HepG2 (cell line): ENCODE measurements around the gene ABCC10. TPM values are rescaled to one million over a fixed set of nuclear protein-coding genes. Genes with fewer than 3 reads are reported as not detected.

Source experiments
- AKAP8 ChIP-seq: sonication (generic); formaldehyde crosslinking; IDR thresholded peaks from 2 replicates; pipeline ENCODE4 v1.5.1; 2020; ENCODE audit warnings: mild to moderate bottlenecking, missing genetic modification reagents
- FOSL1 ChIP-seq: sonication (generic); formaldehyde crosslinking; IDR thresholded peaks from 2 replicates; pipeline ENCODE4 v1.9.0; 2021; ENCODE audit warnings: missing genetic modification reagents, borderline replicate concordance
- POLR2AphosphoS5 ChIP-seq: IDR thresholded peaks from 2 replicates; pipeline ENCODE4 v1.6.1; 2012; ENCODE audit warnings: low read depth, low read length
- RELA ChIP-seq: sonication (generic); formaldehyde crosslinking; IDR thresholded peaks from 2 replicates; pipeline ENCODE4 v1.4.0; 2020; ENCODE audit warnings: missing genetic modification reagents
- SOX13 ChIP-seq, 3 experiments: fragments of 450-650 bp in 1 of 3; sonication (generic) in 1 of 3; formaldehyde crosslinking in 1 of 3; IDR thresholded peaks in 2 of 3; conservative IDR thresholded peaks in 1 of 3; 2 replicates each; pipeline versions ENCODE4 v1.5.0 to v1.6.1; 2016 to 2020; ENCODE audit warnings: antibody characterized with exemption in 1 of 3, mild to moderate bottlenecking in 1 of 3, missing compliant biosample characterization in 1 of 3, missing genetic modification reagents in 1 of 3, moderate library complexity in 1 of 3
- TBX2 ChIP-seq: sonication (generic); formaldehyde crosslinking; IDR thresholded peaks from 2 replicates; pipeline ENCODE4 v1.5.0; 2020; ENCODE audit warnings: missing genetic modification reagents, mild to moderate bottlenecking, borderline replicate concordance
- ZFP91 ChIP-seq: sonication (generic); formaldehyde crosslinking; IDR thresholded peaks from 2 replicates; pipeline ENCODE4 v1.9.0; 2022; ENCODE audit warnings: missing genetic modification reagents, mild to moderate bottlenecking, borderline replicate concordance
- ZNF256 ChIP-seq: sonication (generic); formaldehyde crosslinking; conservative IDR thresholded peaks from 2 replicates; pipeline ENCODE4 v1.4.0; 2020; ENCODE audit warnings: missing genetic modification reagents
- ZNF276 ChIP-seq: sonication (generic); formaldehyde crosslinking; IDR thresholded peaks from 2 replicates; pipeline ENCODE4 v1.4.0; 2020; ENCODE audit warnings: mild to moderate bottlenecking, low read depth, missing genetic modification reagents
- ZNF280B ChIP-seq: sonication (generic); formaldehyde crosslinking; IDR thresholded peaks from 2 replicates; pipeline ENCODE4 v1.5.0; 2020; ENCODE audit warnings: missing genetic modification reagents, mild to moderate bottlenecking, borderline replicate concordance
- ZNF546 ChIP-seq: sonication (generic); formaldehyde crosslinking; conservative IDR thresholded peaks from 2 replicates; pipeline ENCODE4 v1.8.1; 2023; ENCODE audit warnings: mild to moderate bottlenecking, missing genetic modification reagents
- ZNF629 ChIP-seq: sonication (generic); formaldehyde crosslinking; conservative IDR thresholded peaks from 2 replicates; pipeline ENCODE4 v1.5.0; 2020; ENCODE audit warnings: missing genetic modification reagents
- ZNF788 ChIP-seq: sonication (generic); formaldehyde crosslinking; IDR thresholded peaks from 2 replicates; pipeline ENCODE4 v1.5.0; 2020; ENCODE audit warnings: mild to moderate bottlenecking, missing genetic modification reagents, borderline replicate concordance
- ZSCAN22 ChIP-seq: sonication (generic); formaldehyde crosslinking; IDR thresholded peaks from 2 replicates; pipeline ENCODE4 v1.4.0; 2020; ENCODE audit warnings: mild to moderate bottlenecking, missing genetic modification reagents
- polyA plus RNA-seq, 8 experiments: library from polyadenylated mRNA; depleted of rRNA in 3 of 8; stranded (reverse) in 7 of 8; unstranded in 1 of 8; fragments of >200 nt; fragmentation: Illumina TruSeq in 4 of 8; extraction: Trizol in 4 of 8; gene quantifications; 2 replicates each; pipeline versions ENCODE4 v1.2.1 to v1.2.3, GENCODE V29; 2011 to 2016; ENCODE audit warnings: low read depth in 4 of 8, missing spikeins in 1 of 8, mixed read lengths in 1 of 8; ENCODE audit not compliant: insufficient read depth in 1 of 8
- total RNA-seq, 5 experiments: library from RNA; depleted of rRNA; stranded (reverse); fragments of >200 nt; fragmentation: Illumina TruSeq; extraction: Trizol; gene quantifications; 2 replicates each; pipeline ENCODE4 v1.2.3, GENCODE V29; 2016; ENCODE audit warnings: low read depth in 1 of 5
- TF ChIP-seq, protein P1 (sequence below): sonication (generic); formaldehyde crosslinking; IDR thresholded peaks from 2 replicates; pipeline ENCODE4 v1.4.0; 2020; ENCODE audit warnings: mild to moderate bottlenecking, missing genetic modification reagents
- TF ChIP-seq, protein P2 (sequence below): sonication (generic); formaldehyde crosslinking; conservative IDR thresholded peaks from 2 replicates; pipeline ENCODE4 v1.5.0; 2020; ENCODE audit warnings: missing genetic modification reagents
- TF ChIP-seq, protein P3 (sequence below): IDR thresholded peaks from 2 replicates; pipeline ENCODE4 v1.6.1; 2012; ENCODE audit warnings: inconsistent platforms
- TF ChIP-seq, protein P4 (sequence below): sonication (generic); formaldehyde crosslinking; IDR thresholded peaks from 2 replicates; pipeline ENCODE4 v1.4.0; 2020; ENCODE audit warnings: missing genetic modification reagents, mild to moderate bottlenecking, borderline replicate concordance

Gene ABCC10
- total and polyA plus RNA-seq, 2 of the 13 experiments (the other 11 are each of a cell fraction or from before 2014, with no cell fraction given): 16.0 to 24.3 TPM

GRCh38 chr6:43491750-43492661 is 64.7 kb downstream of the ABCC10 start (continued):
- TF ChIP-seq ZNF276 (CRISPR knock-in tag): no peak
- peak; percentile 54; the same call in 1 of the 2 replicates for TF ChIP-seq ZFP91
- TF ChIP-seq, protein P1, sequence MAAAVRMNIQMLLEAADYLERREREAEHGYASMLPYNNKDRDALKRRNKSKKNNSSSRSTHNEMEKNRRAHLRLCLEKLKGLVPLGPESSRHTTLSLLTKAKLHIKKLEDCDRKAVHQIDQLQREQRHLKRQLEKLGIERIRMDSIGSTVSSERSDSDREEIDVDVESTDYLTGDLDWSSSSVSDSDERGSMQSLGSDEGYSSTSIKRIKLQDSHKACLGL (CRISPR knock-in tag): 0 out of 2 replicates have a peak, but pooled peaks have one; percentile 54
- no peak for TF ChIP-seq SOX13 (IDR thresholded peaks at IDR 0.05)
- TF ChIP-seq SOX13 (CRISPR knock-in tag; conservative IDR thresholded peaks at IDR 0.05 in 1 of 2, IDR thresholded peaks at IDR 0.05 in 1 of 2): no peak
- peak; percentile 40; the same call in 1 of the 2 replicates for TF ChIP-seq ZNF280B (CRISPR knock-in tag)
- TF ChIP-seq ZNF629 (CRISPR knock-in tag): no peak
- TF ChIP-seq ZNF546 (CRISPR knock-in tag): no peak
- TF ChIP-seq, protein P2, sequence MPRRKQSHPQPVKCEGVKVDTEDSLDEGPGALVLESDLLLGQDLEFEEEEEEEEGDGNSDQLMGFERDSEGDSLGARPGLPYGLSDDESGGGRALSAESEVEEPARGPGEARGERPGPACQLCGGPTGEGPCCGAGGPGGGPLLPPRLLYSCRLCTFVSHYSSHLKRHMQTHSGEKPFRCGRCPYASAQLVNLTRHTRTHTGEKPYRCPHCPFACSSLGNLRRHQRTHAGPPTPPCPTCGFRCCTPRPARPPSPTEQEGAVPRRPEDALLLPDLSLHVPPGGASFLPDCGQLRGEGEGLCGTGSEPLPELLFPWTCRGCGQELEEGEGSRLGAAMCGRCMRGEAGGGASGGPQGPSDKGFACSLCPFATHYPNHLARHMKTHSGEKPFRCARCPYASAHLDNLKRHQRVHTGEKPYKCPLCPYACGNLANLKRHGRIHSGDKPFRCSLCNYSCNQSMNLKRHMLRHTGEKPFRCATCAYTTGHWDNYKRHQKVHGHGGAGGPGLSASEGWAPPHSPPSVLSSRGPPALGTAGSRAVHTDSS: no peak
- no peak for TF ChIP-seq ZSCAN22 (CRISPR knock-in tag)
- no peak for TF ChIP-seq FOSL1
- TF ChIP-seq TBX2 (CRISPR knock-in tag): no peak
- TF ChIP-seq, protein P3, sequence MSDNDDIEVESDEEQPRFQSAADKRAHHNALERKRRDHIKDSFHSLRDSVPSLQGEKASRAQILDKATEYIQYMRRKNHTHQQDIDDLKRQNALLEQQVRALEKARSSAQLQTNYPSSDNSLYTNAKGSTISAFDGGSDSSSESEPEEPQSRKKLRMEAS: 0 out of 2 replicates have a peak, but pooled peaks have one; percentile 23
- 0 out of 2 replicates have a peak, but pooled peaks have one; percentile 25 for TF ChIP-seq POLR2AphosphoS5
- TF ChIP-seq RELA (CRISPR knock-in tag): no peak
- TF ChIP-seq AKAP8 (CRISPR knock-in tag): no peak
- TF ChIP-seq ZNF788 (CRISPR knock-in tag): no peak
- TF ChIP-seq, protein P4, sequence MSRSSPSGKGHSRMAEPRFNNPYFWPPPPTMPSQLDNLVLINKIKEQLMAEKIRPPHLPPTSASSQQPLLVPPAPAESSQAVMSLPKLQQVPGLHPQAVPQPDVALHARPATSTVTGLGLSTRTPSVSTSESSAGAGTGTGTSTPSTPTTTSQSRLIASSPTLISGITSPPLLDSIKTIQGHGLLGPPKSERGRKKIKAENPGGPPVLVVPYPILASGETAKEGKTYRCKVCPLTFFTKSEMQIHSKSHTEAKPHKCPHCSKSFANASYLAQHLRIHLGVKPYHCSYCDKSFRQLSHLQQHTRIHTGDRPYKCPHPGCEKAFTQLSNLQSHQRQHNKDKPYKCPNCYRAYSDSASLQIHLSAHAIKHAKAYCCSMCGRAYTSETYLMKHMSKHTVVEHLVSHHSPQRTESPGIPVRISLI (CRISPR knock-in tag): no peak
- TF ChIP-seq ZNF256 (CRISPR knock-in tag): no peak
